GM19328 (cell line): ENCODE data around the gene PLCB1.

Experiments
- ATAC-seq: cut with Tn5 transposase; IDR thresholded peaks from one replicate; pipeline ENCODE4 v1.9.1; 2021; ENCODE audit warnings: mild to moderate bottlenecking, moderate library complexity; ENCODE audit not compliant: unreplicated experiment

Gene PLCB1

DNA sequence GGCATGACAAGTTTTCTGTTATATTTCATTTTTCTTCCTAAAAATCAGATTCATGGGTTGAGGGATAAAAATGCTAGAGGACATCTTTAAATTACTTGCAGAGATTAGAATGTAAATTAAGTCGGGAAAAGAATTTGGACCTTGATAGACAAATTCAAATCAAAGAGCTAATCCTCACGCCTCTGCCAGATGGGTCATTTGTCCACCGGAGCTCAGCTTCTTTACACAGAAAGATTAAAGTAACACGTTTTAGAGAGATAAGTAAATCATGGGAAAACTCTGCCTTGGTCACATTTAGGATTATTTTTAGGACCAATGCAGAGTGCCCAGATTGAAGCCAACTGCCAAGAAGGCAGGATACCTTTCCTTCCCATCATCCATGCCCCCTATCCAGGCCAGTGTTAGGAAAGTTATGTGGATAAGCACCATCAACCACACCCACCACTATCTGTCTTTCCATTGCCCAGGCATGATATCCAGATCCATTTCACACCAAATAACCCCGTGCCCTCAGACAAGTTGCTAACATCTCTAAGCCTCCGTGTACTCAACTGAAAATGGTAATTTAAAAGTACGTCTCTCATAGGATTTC, 539.4 kb downstream of the PLCB1 start:
- no peak for ATAC-seq

DNA sequence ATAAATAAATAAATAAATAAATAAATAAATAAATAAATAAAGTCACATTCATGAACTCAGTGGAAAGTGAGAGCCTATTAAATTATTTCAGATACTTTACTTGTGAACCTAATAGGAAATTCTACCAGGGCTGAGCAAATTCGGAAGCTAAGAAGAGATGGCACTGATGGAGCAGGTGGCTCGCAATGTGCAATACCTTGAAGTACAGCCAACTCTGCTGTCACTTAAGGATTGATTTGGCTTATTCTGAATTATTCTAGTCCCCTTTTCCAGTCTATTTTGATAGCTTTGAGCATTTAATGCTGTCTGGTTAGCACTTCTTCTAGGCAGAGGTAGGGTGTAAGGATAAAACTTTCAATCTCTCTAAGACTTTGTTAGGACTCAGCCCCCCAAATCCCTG, 541.0 kb downstream of the PLCB1 start:
- no peak for ATAC-seq

DNA sequence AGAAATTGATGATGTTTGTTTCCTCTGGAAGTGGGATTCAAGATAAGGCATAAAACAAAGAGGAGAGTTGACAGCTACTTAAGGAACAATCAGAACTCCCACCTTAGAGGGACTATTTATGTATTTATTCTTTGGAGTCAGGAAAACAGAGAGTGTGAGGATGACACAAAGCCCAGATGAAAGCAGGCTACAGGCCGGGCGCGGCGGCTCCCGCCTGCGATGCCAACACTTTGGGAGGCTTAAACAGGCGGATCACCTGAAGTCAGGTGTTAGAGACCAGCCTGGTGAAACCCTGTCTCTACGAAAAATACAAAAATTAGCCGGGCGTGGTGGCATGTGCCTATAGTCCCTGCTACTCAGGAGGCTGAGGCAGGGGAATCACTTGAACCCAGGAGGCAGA, 543.8 kb downstream of the PLCB1 start:
- no peak for ATAC-seq

DNA sequence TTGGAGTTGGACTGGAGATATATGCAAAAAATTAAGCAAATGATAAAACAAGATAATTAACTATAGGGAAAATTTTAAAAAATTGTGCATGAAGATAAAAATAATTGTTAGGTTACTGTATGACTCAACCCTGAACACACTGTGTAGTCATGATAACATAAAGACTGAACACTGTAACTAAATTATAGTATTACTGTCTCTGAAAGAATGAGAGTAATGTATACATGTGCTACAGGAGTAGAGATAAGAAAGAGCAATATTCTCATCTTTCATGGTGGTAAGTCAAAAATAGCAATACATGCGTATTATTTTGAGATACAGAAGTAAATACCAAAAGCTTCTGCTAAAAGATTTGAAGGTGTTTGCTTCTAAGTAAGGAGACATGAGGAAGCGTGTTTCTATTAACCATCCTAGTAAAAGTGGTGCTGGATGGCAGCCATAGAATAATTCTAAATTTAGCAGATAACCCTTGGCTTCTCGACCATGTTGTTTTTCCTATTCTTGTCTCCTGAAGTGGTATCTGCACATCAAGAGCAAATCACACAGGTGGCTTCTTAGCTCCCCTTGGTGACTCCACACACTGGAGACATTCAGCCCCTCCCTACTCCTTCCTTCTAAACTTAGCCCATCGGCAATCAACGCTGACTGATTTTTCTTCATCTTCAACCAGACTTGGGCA, 546.2 kb downstream of the PLCB1 start:
- ATAC-seq: no peak

DNA sequence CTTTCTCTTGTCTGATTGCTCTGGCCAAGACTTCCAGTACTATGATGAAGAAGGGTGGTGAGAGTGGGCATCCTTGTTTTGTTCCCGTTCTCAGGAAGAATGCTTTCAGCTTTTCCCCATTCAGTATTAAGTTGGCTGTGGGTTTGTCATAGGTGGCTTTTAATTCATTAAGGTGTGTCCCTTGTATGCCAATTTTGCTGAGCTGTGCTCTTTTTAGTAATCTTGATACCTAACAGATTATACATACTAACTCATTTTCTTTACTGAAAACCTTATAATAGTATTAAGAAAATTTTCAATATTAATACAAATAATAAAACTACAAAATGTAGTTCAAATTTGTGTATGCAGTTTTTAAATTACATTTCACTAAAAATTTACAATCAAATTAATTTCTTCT, 557.3 kb downstream of the PLCB1 start:
- no peak for ATAC-seq

DNA sequence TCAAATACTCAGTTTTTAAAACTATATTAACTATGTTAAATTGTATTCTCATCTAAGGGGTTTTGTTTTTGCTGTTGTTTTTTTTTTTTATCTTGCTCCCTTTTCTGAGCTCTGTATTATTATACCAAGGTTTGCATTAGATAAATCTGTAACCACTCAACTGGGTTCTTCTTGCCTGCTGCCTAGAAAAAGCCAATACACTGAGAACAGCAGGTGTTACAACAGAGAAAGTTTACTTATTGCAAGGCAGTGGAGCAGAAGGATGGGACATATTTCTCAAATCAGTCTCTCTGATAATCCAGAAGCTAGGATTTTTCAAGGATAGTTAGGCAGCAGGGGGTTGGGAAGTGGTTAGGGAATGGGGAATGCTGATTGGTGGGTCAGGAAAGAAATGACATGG, 558.0 kb downstream of the PLCB1 start:
- no peak for ATAC-seq

DNA sequence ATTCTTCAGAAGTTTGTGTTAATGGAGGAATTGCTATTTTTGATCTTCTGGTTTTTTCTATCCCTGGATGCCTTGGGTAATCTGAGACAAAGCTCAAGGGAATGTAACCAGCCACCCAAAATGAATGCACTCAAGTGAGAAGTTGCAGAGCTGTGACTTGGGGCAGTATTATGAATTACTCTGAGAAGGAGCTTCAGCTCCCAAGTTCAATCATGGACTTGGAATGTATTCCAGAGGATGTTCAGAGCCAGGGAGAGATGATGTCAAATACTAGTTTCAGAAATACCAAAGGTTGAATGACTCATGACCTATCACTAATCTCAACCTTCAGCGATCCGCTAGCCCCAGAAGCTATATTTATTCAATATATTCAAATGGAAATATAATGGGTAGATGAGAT, 561.6 kb downstream of the PLCB1 start:
- ATAC-seq: no peak

DNA sequence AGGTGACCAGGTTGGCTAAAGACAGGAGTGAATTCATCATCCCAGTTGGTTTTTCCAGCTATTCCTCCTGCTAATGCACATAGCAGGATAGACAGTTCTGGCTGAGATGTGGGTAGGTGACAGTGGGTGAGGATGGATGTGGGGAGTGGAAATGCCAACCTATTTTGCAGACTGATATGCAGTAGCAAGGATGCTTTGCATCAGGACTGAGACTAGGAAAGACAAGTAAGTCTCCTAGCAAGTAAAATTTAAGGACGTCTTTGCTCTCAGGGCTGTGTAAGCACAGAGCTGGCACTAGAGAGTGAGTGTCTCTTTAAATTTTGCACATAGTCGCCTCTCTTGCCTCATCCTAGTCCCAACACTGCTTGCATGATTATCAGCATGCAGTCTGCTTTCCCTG, 568.7 kb downstream of the PLCB1 start:
- ATAC-seq: no peak

DNA sequence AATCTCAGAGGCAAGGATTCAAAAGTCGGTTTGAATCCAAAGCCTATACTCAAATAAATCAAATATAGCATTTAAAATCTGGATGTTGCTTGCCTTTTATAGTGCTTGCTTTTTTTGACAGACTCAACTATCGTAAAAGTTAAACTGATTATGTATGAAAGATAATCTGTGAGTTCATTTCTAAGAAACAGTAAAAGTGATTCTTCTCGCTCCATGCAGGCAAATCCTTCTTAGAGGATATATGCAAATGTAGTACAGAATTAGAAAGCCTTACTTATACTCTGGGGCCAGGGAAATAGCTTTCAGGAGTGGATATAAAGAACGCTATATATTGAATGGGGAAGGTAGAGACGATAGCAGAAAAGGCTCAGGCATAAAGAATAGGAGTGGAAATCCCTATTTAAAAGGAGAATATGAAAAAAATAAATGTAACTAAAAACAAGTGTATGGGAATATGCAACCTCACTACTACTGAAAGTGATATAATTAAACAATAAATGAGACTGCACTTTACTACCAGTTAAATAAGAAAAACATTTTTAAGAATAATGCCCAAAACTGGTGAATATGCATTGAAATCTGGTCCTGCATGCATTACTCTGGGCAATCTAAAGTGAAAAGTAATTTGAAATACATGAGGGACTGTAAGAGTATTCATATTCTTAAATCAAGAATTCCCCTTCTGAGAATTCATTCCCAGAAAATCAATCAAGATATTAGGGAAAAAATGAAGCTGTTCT, 575.1 kb downstream of the PLCB1 start:
- ATAC-seq: no peak

DNA sequence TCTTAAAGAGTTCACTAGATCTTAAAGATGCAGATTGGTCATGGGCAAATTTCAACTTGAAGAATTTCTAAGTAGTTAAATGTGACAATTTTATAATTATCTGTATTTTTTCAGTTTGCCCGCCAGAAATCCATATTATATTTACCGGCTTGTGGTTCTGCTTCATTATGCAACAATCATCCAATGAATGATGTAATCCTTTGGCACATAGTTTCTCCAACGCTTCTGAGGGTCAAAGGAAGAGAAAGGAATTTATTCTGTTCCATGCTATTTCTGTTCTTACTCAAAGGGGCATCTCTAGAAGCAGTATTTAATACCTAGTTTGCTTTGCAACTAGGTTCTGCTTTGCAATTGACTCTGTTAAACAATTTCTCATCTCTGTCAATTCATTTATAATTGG, 577.6 kb downstream of the PLCB1 start:
- ATAC-seq: no peak

DNA sequence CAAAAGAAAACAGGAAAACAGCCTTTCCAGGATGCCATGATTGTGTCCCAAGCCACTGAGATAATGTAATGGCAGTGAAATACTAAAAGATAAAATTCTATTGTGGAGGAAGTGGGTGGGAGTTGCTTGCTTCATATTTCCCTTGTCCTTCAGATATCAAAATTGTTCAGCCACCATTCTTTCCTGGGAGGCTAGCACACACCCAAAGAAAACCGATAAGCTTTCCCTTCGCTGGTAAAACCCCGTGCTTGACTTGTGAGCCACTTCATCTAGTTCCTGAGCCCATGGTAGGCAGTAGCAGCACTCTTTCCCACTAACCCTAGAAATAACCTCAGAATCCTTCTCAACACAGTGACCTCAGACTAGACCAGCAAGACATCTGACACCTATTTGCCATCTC, 579.4 kb downstream of the PLCB1 start:
- no peak for ATAC-seq

DNA sequence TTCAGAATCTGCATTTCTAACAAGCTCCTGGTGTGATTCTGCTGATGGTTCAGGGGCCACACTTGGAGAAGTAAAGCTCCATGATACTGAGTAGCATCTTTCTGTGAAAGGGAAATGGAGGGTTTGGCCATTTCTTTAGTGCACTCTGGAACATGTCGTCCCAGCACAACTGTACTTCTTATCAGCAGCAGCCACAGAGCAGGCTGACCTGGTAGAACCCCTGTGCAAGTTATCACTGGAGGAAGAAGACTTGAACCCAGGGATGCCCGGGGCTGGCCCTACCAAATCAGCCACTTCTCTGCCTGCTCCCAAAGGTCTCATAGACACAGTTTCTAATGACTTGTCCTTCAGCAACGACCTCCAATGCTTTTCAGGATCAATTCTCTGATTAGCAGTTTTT, 582.1 kb downstream of the PLCB1 start:
- ATAC-seq: no peak

DNA sequence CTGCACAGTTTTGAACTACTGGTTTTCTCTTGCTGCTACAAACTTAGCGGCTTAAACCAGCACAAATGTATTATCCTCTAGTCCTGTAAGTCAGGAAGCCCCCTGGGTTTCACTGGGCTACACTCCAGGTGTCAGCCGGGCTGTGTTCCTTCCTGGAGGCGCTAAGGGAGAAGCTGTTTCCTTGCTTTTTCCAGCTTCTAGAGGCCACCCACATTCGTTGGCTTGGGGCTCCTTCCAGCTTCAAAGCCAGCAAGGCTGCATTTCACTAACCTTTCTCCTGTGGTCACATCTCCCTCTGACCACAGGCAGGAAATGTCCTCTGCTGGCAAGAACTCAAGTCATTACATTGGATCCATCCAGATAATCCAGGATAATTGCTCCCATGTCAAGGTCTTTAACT, 586.2 kb downstream of the PLCB1 start:
- ATAC-seq: no peak

DNA sequence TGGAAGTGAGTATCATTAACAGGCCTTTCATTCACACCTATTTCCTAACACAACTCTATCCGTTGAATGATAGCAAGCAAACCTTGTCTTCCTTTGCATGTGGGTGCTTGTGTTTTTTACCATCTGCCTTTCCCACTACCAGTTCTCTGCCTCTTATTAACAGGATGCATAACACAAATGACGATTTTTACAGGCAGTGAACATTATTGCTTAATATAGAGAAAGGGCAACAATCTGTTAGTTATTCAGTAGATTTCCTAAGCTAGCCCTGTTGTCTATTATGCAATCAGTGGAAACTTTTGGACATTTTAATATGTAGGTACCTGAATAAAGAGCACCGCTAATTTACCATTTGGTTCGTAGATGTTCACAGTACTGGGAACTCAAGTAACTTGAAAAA, 588.0 kb downstream of the PLCB1 start:
- ATAC-seq: no peak

DNA sequence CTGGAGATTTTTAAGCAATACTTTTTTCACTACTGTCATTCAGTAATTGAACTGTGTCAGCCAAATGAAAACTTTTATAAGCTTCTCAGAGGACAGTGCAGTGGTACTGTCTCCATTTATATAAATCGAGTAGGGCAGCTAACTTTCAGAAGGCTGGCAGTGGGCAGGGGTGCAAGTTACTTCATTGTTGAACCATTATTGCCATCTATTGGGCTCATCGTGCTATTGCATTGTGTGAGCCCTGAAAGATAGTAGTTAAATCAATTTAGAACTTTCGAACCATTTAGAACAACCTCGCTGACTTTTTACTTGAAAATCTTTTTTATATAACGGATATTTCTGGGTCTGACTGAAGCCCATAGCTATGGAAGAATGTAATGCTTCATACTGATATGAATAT, 589.0 kb downstream of the PLCB1 start:
- ATAC-seq: no peak

DNA sequence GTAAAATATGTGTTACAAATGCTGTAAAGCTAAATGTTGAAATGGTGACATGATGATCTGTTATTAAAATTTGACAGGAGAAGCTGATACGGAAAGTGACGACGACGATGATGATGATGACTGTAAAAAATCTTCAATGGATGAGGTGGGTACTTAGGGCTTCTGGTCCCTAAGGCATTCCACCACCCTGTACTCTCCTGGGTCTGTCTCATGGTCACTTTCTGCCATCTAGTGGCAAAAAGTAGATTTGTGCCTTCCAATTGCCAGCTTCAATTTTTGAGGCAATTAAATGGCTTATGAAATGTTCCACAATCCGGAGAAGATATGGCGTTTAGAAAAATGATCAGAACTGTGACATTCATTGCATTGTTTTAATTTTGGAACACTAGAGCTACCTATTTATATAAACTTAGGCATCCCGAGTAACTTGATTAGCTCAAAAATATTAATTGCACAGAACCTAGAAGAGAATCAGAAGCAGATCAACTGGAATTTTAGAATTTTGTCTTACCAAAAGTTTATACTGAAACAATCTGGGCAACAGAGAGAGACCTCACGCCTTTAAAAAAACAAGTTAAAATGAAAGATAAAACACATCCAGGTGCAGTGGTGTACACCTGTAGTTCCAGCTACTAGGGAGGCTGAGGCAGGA, 590.3 kb downstream of the PLCB1 start:
- ATAC-seq: no peak

DNA sequence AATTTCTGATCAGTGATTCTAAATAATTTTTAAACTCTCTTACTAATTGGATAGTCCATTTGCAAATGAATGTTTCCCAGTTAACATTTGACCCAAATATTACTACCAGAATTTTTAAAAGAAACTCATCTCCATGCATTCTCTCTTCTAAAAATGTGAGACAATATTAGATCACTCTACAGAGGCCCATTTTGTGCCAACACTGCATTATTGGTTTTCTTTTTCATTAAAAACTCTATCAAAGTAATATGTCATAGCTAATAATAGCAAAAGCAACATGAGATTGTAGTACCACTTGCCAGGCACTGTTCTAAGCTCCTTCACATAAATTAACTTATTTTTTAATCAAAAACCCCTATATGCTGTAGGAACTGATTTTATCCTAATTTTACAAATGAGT, 591.2 kb downstream of the PLCB1 start:
- ATAC-seq: no peak

DNA sequence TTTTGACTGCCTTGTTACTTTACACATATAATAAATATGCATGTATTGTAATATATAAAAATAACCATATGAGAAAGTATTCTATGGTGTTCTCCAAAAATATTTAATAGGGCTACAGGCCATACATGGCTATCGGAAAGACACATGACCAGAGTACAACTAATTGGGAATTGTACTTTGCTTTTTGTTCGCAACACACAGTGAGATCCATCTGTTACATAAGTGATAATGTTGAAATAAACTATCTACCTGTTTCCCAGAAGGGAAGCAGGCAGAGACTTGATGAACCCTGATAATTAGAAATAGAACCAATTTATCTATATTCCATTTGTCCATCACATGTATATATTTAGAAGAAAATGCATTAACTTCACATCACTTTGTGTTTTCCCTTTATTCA, 592.8 kb downstream of the PLCB1 start:
- no peak for ATAC-seq

DNA sequence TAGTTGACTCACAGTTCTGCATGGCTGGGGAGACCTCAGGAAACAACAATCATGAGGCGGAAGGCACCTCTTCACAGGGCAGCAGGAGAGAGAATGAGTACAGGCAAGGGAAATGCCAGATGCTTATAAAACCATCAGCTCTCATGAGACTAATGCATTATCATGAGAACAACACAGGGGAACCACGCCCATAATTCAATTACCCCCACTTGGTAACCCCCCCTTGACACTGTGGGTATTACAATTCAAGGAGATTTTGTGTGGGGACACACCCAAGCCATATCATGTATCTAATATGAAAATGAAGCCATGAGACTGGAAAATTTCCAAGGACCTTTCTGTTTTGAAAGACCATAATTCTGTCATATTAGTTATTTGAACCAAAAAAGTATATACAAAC, 594.4 kb downstream of the PLCB1 start:
- ATAC-seq: no peak

DNA sequence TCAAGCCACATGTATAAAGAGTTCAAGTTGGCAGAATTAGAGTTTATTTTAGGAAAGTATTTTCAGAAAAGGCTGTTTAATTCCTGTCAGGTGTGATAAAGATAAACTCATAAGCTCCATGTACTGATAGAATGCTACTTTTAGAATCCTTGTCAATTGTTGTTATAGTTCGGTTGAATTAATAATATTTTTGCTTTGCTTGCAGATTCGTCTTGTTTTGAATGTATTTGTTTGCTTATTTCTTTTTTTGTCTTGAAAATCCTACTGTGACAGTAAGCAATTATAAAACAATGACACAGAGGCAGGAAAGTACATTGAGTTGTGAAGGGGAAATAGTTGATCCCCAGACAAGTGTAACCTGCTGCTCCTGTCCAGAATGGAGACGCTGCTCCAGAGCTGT, 602.9 kb downstream of the PLCB1 start:
- ATAC-seq: no peak

DNA sequence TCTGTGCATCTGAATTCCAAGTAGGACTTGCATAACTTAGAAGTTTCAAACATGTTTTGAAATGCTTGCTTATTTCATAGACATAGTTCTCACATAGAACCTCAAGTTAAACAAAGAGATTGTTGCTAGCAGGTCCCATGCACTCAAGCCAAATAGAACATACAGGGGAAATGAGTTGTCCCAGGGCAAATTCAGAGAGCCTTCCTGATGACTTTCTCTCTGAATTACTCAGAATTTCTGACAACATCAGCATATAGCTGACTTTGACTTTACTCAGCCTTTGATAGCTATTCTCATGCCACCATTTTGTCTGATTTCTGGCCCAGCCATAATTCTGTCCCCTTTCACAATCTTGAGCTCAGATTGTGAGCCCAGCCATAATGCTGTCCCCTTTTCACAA, 603.6 kb downstream of the PLCB1 start:
- ATAC-seq: no peak

DNA sequence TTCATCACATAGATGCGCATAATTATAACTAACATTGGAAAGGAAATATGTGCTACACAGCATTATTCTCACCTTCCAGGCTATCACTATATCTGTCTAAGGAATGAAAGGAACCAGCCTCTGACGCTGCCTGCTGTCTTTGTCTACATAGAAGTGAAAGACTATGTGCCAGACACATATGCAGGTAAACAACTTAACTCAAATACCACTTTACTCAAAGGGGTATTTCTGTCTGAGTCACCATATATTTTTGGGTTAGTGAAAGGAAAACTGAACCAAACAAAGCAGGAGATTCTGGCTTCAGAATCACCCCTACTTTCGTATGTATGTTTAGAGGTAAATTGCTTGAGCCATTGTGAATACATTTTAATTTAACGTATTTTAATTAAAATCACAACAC, 608.2 kb downstream of the PLCB1 start:
- no peak for ATAC-seq
